ENCODE data around the gene EXOSC5. TPM values are rescaled to one million over a fixed set of nuclear protein-coding genes. Genes with fewer than 3 reads are reported as not detected.
"Not testable (repeated sequence)": the region's sequence is repeated elsewhere in the genome, so short reads cannot be mapped to it uniquely, and the experiment has no call there.

Gene EXOSC5
- polyA plus RNA-seq, 1 donor, result 16.5 TPM

DNA sequence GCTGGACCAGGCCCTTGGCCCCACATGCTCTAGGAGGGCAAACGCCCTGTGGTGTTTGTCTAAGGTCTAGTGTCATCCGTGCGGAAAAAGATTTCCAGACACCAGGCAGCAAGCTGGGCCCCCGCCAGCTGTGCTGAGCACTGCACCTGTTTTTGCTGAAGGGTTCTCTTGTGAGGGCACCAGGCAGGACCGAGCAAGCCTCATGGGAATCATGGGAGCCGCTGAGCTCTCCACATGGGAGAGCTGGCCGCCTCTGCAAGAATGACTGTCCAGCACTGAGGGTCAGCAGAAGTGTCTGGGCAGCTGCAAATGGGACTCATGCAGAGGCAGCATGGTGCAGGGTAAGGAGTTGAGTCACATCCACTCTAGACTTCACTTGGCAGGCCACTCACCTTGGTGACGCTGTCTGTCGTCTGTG is 18.0 kb upstream of the EXOSC5 start:
- Histone ChIP-seq H3K4me3 (ENCODE audit: low read length) (no peak overlapping the region), H3K4me1 (ENCODE audit: control insufficient read depth, insufficient read depth, low read length) (peaks cover 23% of the 10 kb centered on the region), H3K27me3 (ENCODE audit: control insufficient read depth, insufficient read depth, low read length) (no peaks in the 10 kb centered on the region), H3K36me3 (ENCODE audit: control insufficient read depth, insufficient read depth, low read length) (peaks cover 76% of the 10 kb centered on the region), H3K27ac (ENCODE audit: low read length) (no peak overlapping the region), H3K9me3 (ENCODE audit: control insufficient read depth, low read depth, low read length) (no peaks in the 10 kb centered on the region)
- WGBS (ENCODE audit: insufficient coverage, low lambda C conversion rate), result no CpG with 5 or more reads among the region's 9 CpGs
- no peak for DNase-seq

DNA sequence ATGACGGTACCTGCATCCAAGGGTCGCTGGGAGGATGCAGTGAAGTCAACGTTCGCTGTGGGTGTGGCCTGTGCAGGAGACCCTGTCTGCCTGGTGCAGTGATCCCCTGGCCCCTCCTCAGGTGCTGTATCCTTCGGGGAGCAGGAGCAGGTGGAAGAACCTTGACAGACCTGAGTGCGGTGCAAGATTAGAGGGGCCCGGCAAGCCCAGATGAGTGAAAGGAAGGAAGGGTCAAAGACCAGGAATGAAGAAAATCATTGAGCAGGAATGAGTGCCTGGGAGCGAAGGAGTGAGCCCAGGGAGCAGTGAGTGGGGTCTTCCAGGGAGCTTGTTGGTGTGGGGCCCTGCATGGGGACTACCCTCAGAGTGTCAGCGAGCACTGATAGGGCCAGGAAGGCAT is 17.3 kb upstream of the EXOSC5 start:
- H3K27ac ChIP-seq (ENCODE audit: low read length), result no peak overlapping the region
- H3K9me3 ChIP-seq (ENCODE audit: control insufficient read depth, low read depth, low read length), result no peaks in the 10 kb centered on the region
- DNase-seq, result peak in 1 of 2 donors; percentile 68
- WGBS (ENCODE audit: insufficient coverage, low lambda C conversion rate), result no CpG with 5 or more reads among the region's 9 CpGs
- no peak overlapping the region for H3K4me3 ChIP-seq (ENCODE audit: low read length)
- H3K4me1 ChIP-seq (ENCODE audit: control insufficient read depth, insufficient read depth, low read length), result peaks cover 28% of the 10 kb centered on the region
- H3K27me3 ChIP-seq (ENCODE audit: control insufficient read depth, insufficient read depth, low read length), result no peaks in the 10 kb centered on the region
- H3K36me3 ChIP-seq (ENCODE audit: control insufficient read depth, insufficient read depth, low read length), result peaks cover 70% of the 10 kb centered on the region

DNA sequence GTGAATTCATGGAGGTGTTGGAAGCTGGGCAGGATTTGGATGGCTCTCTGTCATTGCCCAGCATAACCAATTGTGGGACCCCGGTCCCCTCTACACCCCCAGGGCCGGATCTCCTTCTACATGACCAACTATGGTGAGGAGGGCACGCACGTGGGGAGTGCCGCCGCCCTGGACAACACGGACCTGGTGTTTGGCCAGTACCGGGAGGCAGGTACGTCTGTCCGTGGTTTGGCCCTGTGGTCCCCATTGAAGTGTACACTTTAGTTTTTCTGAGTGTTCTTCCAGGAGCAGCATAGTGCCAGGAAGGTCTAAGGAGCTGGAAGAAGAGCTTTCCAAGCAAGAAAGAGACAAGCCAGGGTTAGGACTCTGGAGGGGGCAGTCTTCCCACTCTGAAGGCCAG is 16.8 kb upstream of the EXOSC5 start:
- peaks cover 31% of the 10 kb centered on the region for H3K4me1 ChIP-seq (ENCODE audit: control insufficient read depth, insufficient read depth, low read length)
- H3K9me3 ChIP-seq (ENCODE audit: control insufficient read depth, low read depth, low read length), result no peaks in the 10 kb centered on the region
- WGBS (ENCODE audit: insufficient coverage, low lambda C conversion rate), result no CpG with 5 or more reads among the region's 10 CpGs
- no peak for DNase-seq
- H3K4me3 ChIP-seq (ENCODE audit: low read length), result no peak overlapping the region
- peaks cover 66% of the 10 kb centered on the region for H3K36me3 ChIP-seq (ENCODE audit: control insufficient read depth, insufficient read depth, low read length)
- no peaks in the 10 kb centered on the region for H3K27me3 ChIP-seq (ENCODE audit: control insufficient read depth, insufficient read depth, low read length)
- no peak overlapping the region for H3K27ac ChIP-seq (ENCODE audit: low read length)

DNA sequence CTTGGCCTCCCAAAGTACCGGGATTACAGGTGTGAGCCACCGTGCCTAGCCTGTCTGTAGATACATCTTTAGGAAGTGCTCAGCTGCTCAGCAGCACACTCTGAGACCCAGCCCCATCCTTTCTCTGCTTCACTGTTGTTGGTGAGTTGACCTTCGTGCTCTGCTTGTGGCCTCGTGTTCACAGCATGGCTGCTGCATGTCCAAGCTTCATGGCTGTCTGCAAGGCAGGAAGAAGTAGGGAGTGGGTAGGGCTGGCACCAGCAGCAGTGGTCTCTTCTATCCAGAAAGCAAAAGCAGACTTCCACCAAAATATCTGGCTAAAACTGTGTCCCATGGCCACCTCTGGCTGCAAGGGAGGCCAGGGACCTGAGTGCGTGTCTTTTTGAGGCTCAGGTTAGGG is 15.8 kb upstream of the EXOSC5 start:
- DNase-seq, result no peak
- Histone ChIP-seq H3K4me1 (ENCODE audit: control insufficient read depth, insufficient read depth, low read length) (peaks cover 41% of the 10 kb centered on the region), H3K9me3 (ENCODE audit: control insufficient read depth, low read depth, low read length) (no peaks in the 10 kb centered on the region), H3K4me3 (ENCODE audit: low read length) (no peak overlapping the region), H3K36me3 (ENCODE audit: control insufficient read depth, insufficient read depth, low read length) (peaks cover 58% of the 10 kb centered on the region), H3K27ac (ENCODE audit: low read length) (no peak overlapping the region), H3K27me3 (ENCODE audit: control insufficient read depth, insufficient read depth, low read length) (no peaks in the 10 kb centered on the region)
- WGBS (ENCODE audit: insufficient coverage, low lambda C conversion rate), result no CpG with 5 or more reads among the region's 5 CpGs

DNA sequence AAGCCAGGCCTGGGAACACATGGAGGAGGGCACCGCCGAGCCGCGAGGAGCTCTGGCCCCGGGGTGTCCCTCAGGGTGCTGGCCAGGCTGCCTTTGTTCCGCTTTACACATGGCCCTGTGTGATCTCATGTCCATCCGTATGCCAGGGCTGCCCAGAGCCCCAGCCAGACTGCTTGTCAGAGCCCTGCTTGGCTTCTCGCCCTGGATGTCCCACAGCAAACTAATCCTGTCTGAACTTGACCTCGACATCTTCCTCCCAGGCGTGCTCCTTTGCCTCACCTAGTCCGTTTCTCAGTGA is 14.8 kb upstream of the EXOSC5 start:
- H3K4me3 ChIP-seq (ENCODE audit: low read length), result no peak overlapping the region
- peaks cover 58% of the 10 kb centered on the region for H3K36me3 ChIP-seq (ENCODE audit: control insufficient read depth, insufficient read depth, low read length)
- H3K27ac ChIP-seq (ENCODE audit: low read length), result no peak overlapping the region
- no peak for DNase-seq
- no peaks in the 10 kb centered on the region for H3K27me3 ChIP-seq (ENCODE audit: control insufficient read depth, insufficient read depth, low read length)
- H3K4me1 ChIP-seq (ENCODE audit: control insufficient read depth, insufficient read depth, low read length), result peaks cover 41% of the 10 kb centered on the region
- 100% methylated on average over 3 of the region's 11 CpGs for WGBS (ENCODE audit: insufficient coverage, low lambda C conversion rate)
- H3K9me3 ChIP-seq (ENCODE audit: control insufficient read depth, low read depth, low read length), result no peaks in the 10 kb centered on the region

DNA sequence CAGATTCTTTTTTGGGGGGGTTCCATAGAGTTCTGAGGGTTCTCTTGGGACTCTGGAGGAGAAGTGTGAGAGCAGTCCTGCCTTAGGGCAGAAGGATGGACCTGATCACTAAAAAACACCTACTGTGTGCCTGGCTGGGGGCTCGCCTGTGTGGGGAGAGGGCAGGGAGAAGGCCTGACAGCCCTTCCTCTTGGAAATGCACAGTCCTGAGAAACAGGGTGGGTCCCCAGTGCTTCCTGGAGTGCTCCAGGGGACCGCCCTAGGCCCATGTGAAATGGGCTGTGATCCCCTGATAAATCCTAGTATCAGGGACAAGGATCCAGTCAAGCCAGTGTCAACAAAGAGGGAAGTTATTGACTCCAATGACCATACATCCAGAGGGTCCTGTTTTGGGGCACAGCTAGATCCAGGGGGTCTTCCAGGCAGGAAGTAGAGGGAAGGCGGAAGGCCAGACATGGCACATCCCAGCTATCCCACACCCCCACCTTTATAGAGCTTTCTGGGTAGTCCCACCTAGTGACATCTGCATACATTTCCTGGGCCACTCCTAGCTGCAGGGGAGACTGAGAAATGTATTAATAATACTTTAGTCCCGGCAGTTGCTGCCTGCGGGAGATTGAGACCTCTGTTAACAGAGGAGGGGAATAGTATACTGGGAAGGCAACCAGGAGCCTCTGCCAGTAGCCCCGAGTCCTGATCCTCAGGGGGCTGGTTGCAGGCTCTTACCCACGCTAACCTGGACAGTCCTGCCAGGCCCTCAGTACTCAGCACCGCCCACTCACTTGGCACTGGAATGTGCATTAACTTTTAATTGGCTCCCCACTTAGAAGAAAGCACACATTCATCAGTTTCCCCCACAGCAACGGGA is 14.2 kb upstream of the EXOSC5 start:
- no CpG with 5 or more reads among the region's 9 CpGs for WGBS (ENCODE audit: insufficient coverage, low lambda C conversion rate)
- Histone ChIP-seq H3K9me3 (ENCODE audit: control insufficient read depth, low read depth, low read length) (no peaks in the 10 kb centered on the region), H3K4me1 (ENCODE audit: control insufficient read depth, insufficient read depth, low read length) (peaks cover 39% of the 10 kb centered on the region)

DNA sequence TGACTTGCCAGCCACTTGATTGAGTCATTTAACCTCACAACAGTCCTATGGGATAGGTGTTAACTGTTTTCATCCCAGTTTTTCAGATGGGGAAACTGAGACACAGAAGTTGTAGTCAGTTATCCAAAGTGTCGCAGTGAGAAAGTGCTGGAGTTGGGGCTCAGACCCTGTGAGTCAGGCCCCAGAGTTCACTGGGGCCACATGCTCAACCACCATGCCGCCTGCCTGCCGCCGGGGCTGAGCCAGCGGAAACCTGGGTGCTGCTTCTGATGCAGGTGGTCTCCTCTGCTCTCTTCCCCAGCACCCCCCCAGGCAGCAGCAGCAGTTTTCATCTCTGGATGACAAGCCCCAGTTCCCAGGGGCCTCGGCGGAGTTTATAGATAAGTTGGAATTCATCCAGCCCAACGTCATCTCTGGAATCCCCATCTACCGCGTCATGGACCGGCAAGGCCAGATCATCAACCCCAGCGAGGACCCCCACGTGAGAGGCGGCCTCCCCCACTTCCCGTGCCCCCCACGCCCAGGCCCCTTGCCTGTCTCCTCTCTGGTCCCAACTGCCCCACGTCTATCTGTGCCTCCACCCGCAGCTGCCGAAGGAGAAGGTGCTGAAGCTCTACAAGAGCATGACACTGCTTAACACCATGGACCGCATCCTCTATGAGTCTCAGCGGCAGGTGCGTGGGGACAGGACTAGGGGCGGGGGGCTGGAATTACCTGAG is 13.3 kb upstream of the EXOSC5 start:
- no peak overlapping the region for H3K4me3 ChIP-seq (ENCODE audit: low read length)
- H3K27ac ChIP-seq (ENCODE audit: low read length), result no peak overlapping the region
- H3K4me1 ChIP-seq (ENCODE audit: control insufficient read depth, insufficient read depth, low read length), result peaks cover 38% of the 10 kb centered on the region
- DNase-seq, result no peak
- H3K36me3 ChIP-seq (ENCODE audit: control insufficient read depth, insufficient read depth, low read length), result peaks cover 50% of the 10 kb centered on the region
- no CpG with 5 or more reads among the region's 23 CpGs for WGBS (ENCODE audit: insufficient coverage, low lambda C conversion rate)
- no peaks in the 10 kb centered on the region for H3K27me3 ChIP-seq (ENCODE audit: control insufficient read depth, insufficient read depth, low read length)
- H3K9me3 ChIP-seq (ENCODE audit: control insufficient read depth, low read depth, low read length), result no peaks in the 10 kb centered on the region

More for the DNA sequence above, 14.2 kb upstream of the EXOSC5 start:
- Histone ChIP-seq H3K4me3 (ENCODE audit: low read length) (no peak overlapping the region), H3K27ac (ENCODE audit: low read length) (no peak overlapping the region), H3K36me3 (ENCODE audit: control insufficient read depth, insufficient read depth, low read length) (peaks cover 54% of the 10 kb centered on the region), H3K27me3 (ENCODE audit: control insufficient read depth, insufficient read depth, low read length) (no peaks in the 10 kb centered on the region)
- DNase-seq, result no peak

DNA sequence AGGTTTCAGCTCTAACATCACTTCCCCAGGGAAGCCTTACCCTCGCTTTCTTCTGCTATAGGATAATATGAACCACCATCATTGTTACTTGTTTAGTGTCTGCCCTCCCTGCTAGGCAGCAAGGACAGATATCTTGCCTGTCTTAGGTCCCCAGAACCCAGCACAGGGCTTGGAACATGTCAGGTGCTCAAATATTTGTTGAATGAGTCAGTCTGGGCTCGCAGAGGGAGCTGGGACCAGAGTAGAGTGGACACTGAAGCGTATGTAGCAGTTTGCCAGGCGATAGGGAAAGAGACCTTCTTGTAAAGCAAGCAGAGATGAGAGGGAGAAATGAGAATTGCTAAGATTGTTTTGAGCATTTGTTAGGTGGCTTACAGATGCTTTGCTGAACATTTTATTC is 12.1 kb upstream of the EXOSC5 start:
- no CpG with 5 or more reads among the region's 4 CpGs for WGBS (ENCODE audit: insufficient coverage, low lambda C conversion rate)
- H3K4me3 ChIP-seq (ENCODE audit: low read length), result no peak overlapping the region
- H3K4me1 ChIP-seq (ENCODE audit: control insufficient read depth, insufficient read depth, low read length), result peaks cover 27% of the 10 kb centered on the region
- peak overlapping the region; percentile 44 for H3K27ac ChIP-seq (ENCODE audit: low read length)
- H3K27me3 ChIP-seq (ENCODE audit: control insufficient read depth, insufficient read depth, low read length), result no peaks in the 10 kb centered on the region
- DNase-seq, result peak; percentile 78 to 86
- H3K36me3 ChIP-seq (ENCODE audit: control insufficient read depth, insufficient read depth, low read length), result peaks cover 38% of the 10 kb centered on the region
- H3K9me3 ChIP-seq (ENCODE audit: control insufficient read depth, low read depth, low read length), result no peaks in the 10 kb centered on the region

DNA sequence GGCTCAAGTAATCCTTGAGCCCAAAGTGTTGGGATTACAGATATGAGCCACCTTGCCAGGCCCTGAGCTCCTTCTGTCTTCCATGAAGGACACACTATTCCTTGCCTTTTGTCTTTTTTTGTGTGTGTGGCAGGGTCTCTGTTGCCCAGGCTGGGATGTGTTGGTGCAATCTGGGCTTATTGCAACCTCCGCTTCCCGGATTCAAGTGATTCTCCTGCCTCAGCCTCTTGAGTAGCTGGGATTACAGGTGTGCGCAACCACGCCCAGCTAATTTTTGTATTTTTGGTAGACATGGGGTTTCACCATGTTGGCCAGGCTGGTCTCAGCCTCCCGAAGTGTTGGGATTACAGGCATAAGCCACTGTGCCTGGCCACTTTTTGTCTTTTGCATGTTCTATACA is 11.7 kb upstream of the EXOSC5 start:
- Histone ChIP-seq H3K4me1 (ENCODE audit: control insufficient read depth, insufficient read depth, low read length) (peaks cover 23% of the 10 kb centered on the region), H3K36me3 (ENCODE audit: control insufficient read depth, insufficient read depth, low read length) (peaks cover 34% of the 10 kb centered on the region), H3K27ac (ENCODE audit: low read length) (peak overlapping the region; percentile 44)
- WGBS (ENCODE audit: insufficient coverage, low lambda C conversion rate), result no CpG with 5 or more reads among the region's 5 CpGs
- not testable (repeated sequence) for DNase-seq; H3K4me3 ChIP-seq (ENCODE audit: low read length); H3K27me3 ChIP-seq (ENCODE audit: control insufficient read depth, insufficient read depth, low read length); H3K9me3 ChIP-seq (ENCODE audit: control insufficient read depth, low read depth, low read length)

DNA sequence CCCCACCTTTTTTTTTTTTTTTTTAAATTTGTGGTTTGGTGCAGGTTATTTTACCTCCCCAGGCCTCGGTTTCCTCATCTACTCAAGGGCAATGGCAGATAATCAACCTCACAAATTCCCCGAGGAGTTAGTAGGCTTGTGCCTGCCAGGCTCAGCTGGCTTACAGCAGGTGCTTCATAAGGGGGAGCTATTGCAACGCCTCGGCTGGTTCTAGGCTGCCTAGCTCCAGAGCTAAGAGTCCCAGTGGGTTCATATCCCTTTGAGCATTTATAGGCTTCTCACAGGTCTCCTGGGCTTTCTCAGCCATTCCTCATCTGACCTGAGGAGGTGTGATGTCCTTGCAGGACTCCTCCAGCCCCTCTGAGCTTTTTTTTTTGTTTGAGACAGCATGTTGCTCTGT is 11.1 kb upstream of the EXOSC5 start:
- DNase-seq, result no peak
- WGBS (ENCODE audit: insufficient coverage, low lambda C conversion rate), result no CpG with 5 or more reads among the region's 4 CpGs

More for the DNA sequence above, 11.1 kb upstream of the EXOSC5 start:
- Histone ChIP-seq H3K27me3 (ENCODE audit: control insufficient read depth, insufficient read depth, low read length) (no peaks in the 10 kb centered on the region), H3K9me3 (ENCODE audit: control insufficient read depth, low read depth, low read length) (no peaks in the 10 kb centered on the region), H3K27ac (ENCODE audit: low read length) (no peak overlapping the region), H3K4me3 (ENCODE audit: low read length) (no peak overlapping the region), H3K36me3 (ENCODE audit: control insufficient read depth, insufficient read depth, low read length) (peaks cover 28% of the 10 kb centered on the region), H3K4me1 (ENCODE audit: control insufficient read depth, insufficient read depth, low read length) (peaks cover 19% of the 10 kb centered on the region)

Data from large intestine (tissue), 3 donors.